SK-N-SH (cell line): Measurements from ENCODE around the gene CCNA2. TPM values are rescaled to one million over a fixed set of nuclear protein-coding genes. Genes with fewer than 3 reads are reported as not detected.

Experiments
- ELF1 ChIP-seq: IDR thresholded peaks from 2 replicates; pipeline ENCODE4 v1.4.0; 2012
- EP300 ChIP-seq, 2 experiments: IDR thresholded peaks; 2 replicates each; pipeline versions ENCODE4 v1.4.0 to v1.6.1; 2012; ENCODE audit warnings: borderline replicate concordance in 1 of 2, low read depth in 1 of 2, low read length in 1 of 2
- EZH2phosphoT487 ChIP-seq: fragments of 200-600 bp; sonication (generic); IDR thresholded peaks from 2 replicates; pipeline ENCODE4 v1.6.1; 2017; ENCODE audit warnings: low read depth, mixed run types, mild to moderate bottlenecking, antibody characterized with exemption, moderate library complexity, borderline replicate concordance
- FOXJ3 ChIP-seq: sonication (generic); formaldehyde crosslinking; IDR thresholded peaks from 2 replicates; pipeline ENCODE4 v1.5.1; 2020; ENCODE audit warnings: mild to moderate bottlenecking, missing genetic modification reagents
- FOXM1 ChIP-seq: IDR thresholded peaks from 2 replicates; pipeline ENCODE4 v1.4.0; 2012; ENCODE audit warnings: low read depth, mild to moderate bottlenecking
- GABPA ChIP-seq: IDR thresholded peaks from 2 replicates; pipeline ENCODE4 v1.4.0; 2012; ENCODE audit warnings: low read depth, mild to moderate bottlenecking
- JUND ChIP-seq: IDR thresholded peaks from 2 replicates; pipeline ENCODE4 v1.4.0; 2012
- MEF2A ChIP-seq: IDR thresholded peaks from 2 replicates; pipeline ENCODE4 v1.4.0; 2012; ENCODE audit warnings: low read depth, borderline replicate concordance
- NRF1 ChIP-seq: IDR thresholded peaks from 2 replicates; pipeline ENCODE4 v1.6.1; 2012; ENCODE audit warnings: low read depth, mild to moderate bottlenecking, low read length
- POLR2AphosphoS5 ChIP-seq: IDR thresholded peaks from 2 replicates; pipeline ENCODE4 v1.6.1; 2012; ENCODE audit warnings: low read depth, low read length
- RAD21 ChIP-seq: IDR thresholded peaks from 2 replicates; pipeline ENCODE4 v1.6.1; 2012; ENCODE audit warnings: mild to moderate bottlenecking, low read length
- RXRA ChIP-seq: IDR thresholded peaks from 2 replicates; pipeline ENCODE4 v1.4.0; 2012; ENCODE audit warnings: low read depth, mild to moderate bottlenecking, borderline replicate concordance
- TCF12 ChIP-seq: IDR thresholded peaks from 2 replicates; pipeline ENCODE4 v1.4.0; 2012
- TEAD4 ChIP-seq: IDR thresholded peaks from 2 replicates; pipeline ENCODE4 v1.4.0; 2012; ENCODE audit warnings: mild to moderate bottlenecking, borderline replicate concordance; ENCODE audit not compliant: insufficient read depth
- USF2 ChIP-seq: fragments of 150-350 bp; IDR thresholded peaks from 2 replicates; pipeline ENCODE4 v1.6.1; 2017; ENCODE audit warnings: antibody characterized with exemption, low read length, low read depth, borderline replicate concordance
- ZBTB33 ChIP-seq: IDR thresholded peaks from 2 replicates; pipeline ENCODE4 v1.4.0; 2012; ENCODE audit warnings: low read depth, borderline replicate concordance
- polyA plus RNA-seq, 3 experiments: library from polyadenylated mRNA; depleted of rRNA; stranded (reverse); fragments of >200 nt; gene quantifications; 2 replicates each; pipeline ENCODE4 v1.2.3, GENCODE V29; 2012
- TF ChIP-seq, protein P1 (sequence below): IDR thresholded peaks from 2 replicates; pipeline ENCODE4 v1.6.1; 2012; ENCODE audit warnings: mild to moderate bottlenecking, low read depth, low read length, moderate library complexity
- TF ChIP-seq, protein P2 (sequence below): fragments of 150-350 bp; IDR thresholded peaks from 2 replicates; pipeline ENCODE4 v1.6.1; 2016; ENCODE audit warnings: mild to moderate bottlenecking, low read depth, low read length

The CCNA2 gene
- polyA plus RNA-seq, 1 of the 3 experiments (the other 2 are of a cell fraction): 23.8 TPM

- TF ChIP-seq USF2 (no peak), ELF1 (no peak), FOXM1 (peak; percentile 88), GABPA (no peak), RXRA (0 out of 2 replicates have a peak, but pooled peaks have one; percentile 15), TEAD4 (peak; percentile 90; the same call in 1 of the 2 replicates), JUND (peak; percentile 76), NRF1 (no peak), EP300 (IDR thresholded peaks at IDR 0.05; ENCODE audit: borderline replicate concordance in 1 of 2, low read depth in 1 of 2, low read length in 1 of 2) (peak; percentile 78 to 93), TCF12 (peak; percentile 98), EZH2phosphoT487 (no peak), POLR2AphosphoS5 (peak; percentile 73), MEF2A (no peak), FOXJ3 (no peak), ZBTB33 (no peak), RAD21 (no peak)
- TF ChIP-seq, protein P1, sequence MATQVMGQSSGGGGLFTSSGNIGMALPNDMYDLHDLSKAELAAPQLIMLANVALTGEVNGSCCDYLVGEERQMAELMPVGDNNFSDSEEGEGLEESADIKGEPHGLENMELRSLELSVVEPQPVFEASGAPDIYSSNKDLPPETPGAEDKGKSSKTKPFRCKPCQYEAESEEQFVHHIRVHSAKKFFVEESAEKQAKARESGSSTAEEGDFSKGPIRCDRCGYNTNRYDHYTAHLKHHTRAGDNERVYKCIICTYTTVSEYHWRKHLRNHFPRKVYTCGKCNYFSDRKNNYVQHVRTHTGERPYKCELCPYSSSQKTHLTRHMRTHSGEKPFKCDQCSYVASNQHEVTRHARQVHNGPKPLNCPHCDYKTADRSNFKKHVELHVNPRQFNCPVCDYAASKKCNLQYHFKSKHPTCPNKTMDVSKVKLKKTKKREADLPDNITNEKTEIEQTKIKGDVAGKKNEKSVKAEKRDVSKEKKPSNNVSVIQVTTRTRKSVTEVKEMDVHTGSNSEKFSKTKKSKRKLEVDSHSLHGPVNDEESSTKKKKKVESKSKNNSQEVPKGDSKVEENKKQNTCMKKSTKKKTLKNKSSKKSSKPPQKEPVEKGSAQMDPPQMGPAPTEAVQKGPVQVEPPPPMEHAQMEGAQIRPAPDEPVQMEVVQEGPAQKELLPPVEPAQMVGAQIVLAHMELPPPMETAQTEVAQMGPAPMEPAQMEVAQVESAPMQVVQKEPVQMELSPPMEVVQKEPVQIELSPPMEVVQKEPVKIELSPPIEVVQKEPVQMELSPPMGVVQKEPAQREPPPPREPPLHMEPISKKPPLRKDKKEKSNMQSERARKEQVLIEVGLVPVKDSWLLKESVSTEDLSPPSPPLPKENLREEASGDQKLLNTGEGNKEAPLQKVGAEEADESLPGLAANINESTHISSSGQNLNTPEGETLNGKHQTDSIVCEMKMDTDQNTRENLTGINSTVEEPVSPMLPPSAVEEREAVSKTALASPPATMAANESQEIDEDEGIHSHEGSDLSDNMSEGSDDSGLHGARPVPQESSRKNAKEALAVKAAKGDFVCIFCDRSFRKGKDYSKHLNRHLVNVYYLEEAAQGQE: no peak; the same call in 1 of the 2 replicates
- TF ChIP-seq, protein P2, sequence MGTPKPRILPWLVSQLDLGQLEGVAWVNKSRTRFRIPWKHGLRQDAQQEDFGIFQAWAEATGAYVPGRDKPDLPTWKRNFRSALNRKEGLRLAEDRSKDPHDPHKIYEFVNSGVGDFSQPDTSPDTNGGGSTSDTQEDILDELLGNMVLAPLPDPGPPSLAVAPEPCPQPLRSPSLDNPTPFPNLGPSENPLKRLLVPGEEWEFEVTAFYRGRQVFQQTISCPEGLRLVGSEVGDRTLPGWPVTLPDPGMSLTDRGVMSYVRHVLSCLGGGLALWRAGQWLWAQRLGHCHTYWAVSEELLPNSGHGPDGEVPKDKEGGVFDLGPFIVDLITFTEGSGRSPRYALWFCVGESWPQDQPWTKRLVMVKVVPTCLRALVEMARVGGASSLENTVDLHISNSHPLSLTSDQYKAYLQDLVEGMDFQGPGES: no peak
- TF ChIP-seq, all 33 proteins: peak for 13
Observed at GRCh38 chr4:121778991-121779628, 44.6 kb downstream of the CCNA2 start (continued).
